GM19455 (cell line): ENCODE measurements around the gene NR6A1.

Experiments
- ATAC-seq: cut with Tn5 transposase; IDR thresholded peaks from one replicate; pipeline ENCODE4 v1.9.1; 2021; ENCODE audit not compliant: unreplicated experiment

The NR6A1 gene

GRCh38 chr9:124477648-124478285 lies 293.3 kb downstream of the NR6A1 start:
- no peak for ATAC-seq

GRCh38 chr9:124477211-124477647 lies 293.9 kb downstream of the NR6A1 start:
- no peak for ATAC-seq

- ATAC-seq, result no peak
Observed at GRCh38 chr9:124475868-124476690, 295.0 kb downstream of the NR6A1 start.

GRCh38 chr9:124475158-124475867 lies 295.8 kb downstream of the NR6A1 start:
- no peak for ATAC-seq

- ATAC-seq, result no peak
Observed at GRCh38 chr9:124474151-124474550, 297.0 kb downstream of the NR6A1 start.

GRCh38 chr9:124473310-124473709 lies 297.8 kb downstream of the NR6A1 start:
- no peak for ATAC-seq

- ATAC-seq, result no peak
Observed at GRCh38 chr9:124472770-124473169, 298.3 kb downstream of the NR6A1 start.

GRCh38 chr9:124471761-124472160 lies 299.4 kb downstream of the NR6A1 start:
- no peak for ATAC-seq

- ATAC-seq, result no peak
Observed at GRCh38 chr9:124470726-124471125, 300.4 kb downstream of the NR6A1 start.

- ATAC-seq, result no peak
Observed at GRCh38 chr9:124470306-124470705, 300.8 kb downstream of the NR6A1 start.

- no peak for ATAC-seq
Observed at GRCh38 chr9:124469011-124469832, 301.9 kb downstream of the NR6A1 start.

- no peak for ATAC-seq
Observed at GRCh38 chr9:124468061-124468740, 302.9 kb downstream of the NR6A1 start.

GRCh38 chr9:124467410-124468060 lies 303.6 kb downstream of the NR6A1 start:
- no peak for ATAC-seq
